Naive B cell (primary cell): ENCODE results near the gene SPARC. TPM values are rescaled to one million over a fixed set of nuclear protein-coding genes. Genes with fewer than 3 reads are reported as not detected.

Experiments used
- ATAC-seq, 2 donors: fragments of 150-1000 bp; cut with Tn5 transposase; 2 replicates each; pipeline ENCODE4 v1.10.0; 2021; ENCODE audit warnings: low read depth in 2 of 2, mild to moderate bottlenecking in 2 of 2, moderate library complexity in 2 of 2
- DNase-seq: peaks from one replicate; pipeline ENCODE4 v3.0.0; 2022
- H3K27ac Mint-ChIP-seq, 6 donors: one replicate each; pipeline ENCODE4 v1.8.0; 2020 to 2022; ENCODE audit warnings: mild to moderate bottlenecking in 6 of 6, mixed read lengths in 6 of 6, moderate library complexity in 5 of 6, inconsistent platforms in 2 of 6
- H3K27me3 Mint-ChIP-seq, 3 donors: one replicate each; pipeline ENCODE4 v1.8.0; 2021 to 2022; ENCODE audit warnings: mixed read lengths in 3 of 3, mild to moderate bottlenecking in 1 of 3
- H3K36me3 Mint-ChIP-seq, 2 donors: one replicate each; pipeline ENCODE4 v1.8.0; 2020 to 2022; ENCODE audit warnings: mixed read lengths in 2 of 2, inconsistent platforms in 1 of 2, mild to moderate bottlenecking in 1 of 2
- H3K4me1 Mint-ChIP-seq, 3 donors: one replicate each; pipeline ENCODE4 v1.8.0; 2020 to 2022; ENCODE audit warnings: mixed read lengths in 3 of 3, inconsistent platforms in 1 of 3, mild to moderate bottlenecking in 1 of 3, moderate library complexity in 1 of 3
- H3K4me3 Mint-ChIP-seq, 8 donors: one replicate each; pipeline ENCODE4 v1.8.0; 2020 to 2022; ENCODE audit warnings: mild to moderate bottlenecking in 8 of 8, mixed read lengths in 8 of 8, moderate library complexity in 8 of 8, inconsistent platforms in 2 of 8
- H3K9me3 Mint-ChIP-seq, 7 donors: one replicate each; pipeline ENCODE4 v1.8.0; 2020 to 2022; ENCODE audit warnings: mixed read lengths in 7 of 7, mild to moderate bottlenecking in 5 of 7, inconsistent platforms in 2 of 7, moderate library complexity in 1 of 7
- polyA plus RNA-seq, 6 donors: library from polyadenylated mRNA; unstranded; fragments of 300-500 nt; fragmentation: Illumina TruSeq; gene quantifications; one replicate each; pipeline ENCODE4 v1.2.3, GENCODE V29; 2021; ENCODE audit warnings: low read depth in 6 of 6

Gene SPARC
- polyA plus RNA-seq, 6 donors from 2014 or later: 9.6 to 30.7 (median 24.7) TPM

DNA sequence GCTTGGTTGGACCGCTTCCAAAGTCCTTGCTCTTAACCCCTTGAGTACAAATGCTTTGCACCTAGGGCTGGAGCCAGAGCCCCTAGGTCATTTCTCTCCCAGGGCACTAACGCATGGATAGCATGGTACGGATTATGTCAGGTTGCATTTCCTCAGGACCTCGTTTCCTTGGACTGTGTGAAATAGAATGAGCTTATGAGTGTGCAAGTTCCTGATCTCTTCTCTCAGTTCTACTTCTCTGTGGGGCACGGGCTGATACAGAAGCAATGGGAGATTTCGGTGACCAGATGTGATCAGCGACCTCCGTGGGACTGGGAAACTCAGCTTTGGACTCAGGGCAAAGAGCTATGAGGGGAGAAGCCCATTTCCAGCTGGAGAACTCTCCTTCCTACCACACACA is 14.2 kb downstream of the SPARC start:
- no peaks in the 10 kb centered on the region for H3K4me1 Mint-ChIP-seq
- no peaks in the 10 kb centered on the region for H3K36me3 Mint-ChIP-seq
- ATAC-seq (no peak), DNase-seq (no peak)
- H3K9me3 Mint-ChIP-seq: no peaks in the 10 kb centered on the region
- no peak overlapping the region for H3K27ac Mint-ChIP-seq
- H3K27me3 Mint-ChIP-seq: no peaks in the 10 kb centered on the region
- no peak overlapping the region for H3K4me3 Mint-ChIP-seq

DNA sequence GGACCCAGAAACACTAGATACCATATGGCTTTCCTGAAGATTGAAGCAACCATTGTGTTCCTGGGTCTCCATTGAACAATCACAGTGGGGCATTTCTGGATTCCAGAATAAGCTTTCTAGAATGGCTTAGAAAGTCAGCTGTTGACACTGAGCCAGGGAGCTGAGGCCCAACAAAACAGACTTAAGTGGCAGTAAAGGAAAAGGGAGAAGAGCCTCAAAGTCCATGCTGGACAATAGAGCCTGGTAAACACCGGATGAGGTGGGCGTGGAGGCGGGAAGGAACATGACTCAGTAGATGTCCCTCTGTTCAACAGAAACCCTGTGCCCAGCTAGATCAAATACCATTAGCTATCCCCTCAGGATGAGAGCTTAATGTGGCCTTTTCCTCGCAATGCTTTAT is 14.8 kb downstream of the SPARC start:
- H3K4me3 Mint-ChIP-seq: no peak overlapping the region
- no peaks in the 10 kb centered on the region for H3K36me3 Mint-ChIP-seq
- H3K27ac Mint-ChIP-seq: no peak overlapping the region
- ATAC-seq (no peak), DNase-seq (no peak)
- H3K4me1 Mint-ChIP-seq: no peaks in the 10 kb centered on the region
- no peaks in the 10 kb centered on the region for H3K9me3 Mint-ChIP-seq
- H3K27me3 Mint-ChIP-seq: no peaks in the 10 kb centered on the region

DNA sequence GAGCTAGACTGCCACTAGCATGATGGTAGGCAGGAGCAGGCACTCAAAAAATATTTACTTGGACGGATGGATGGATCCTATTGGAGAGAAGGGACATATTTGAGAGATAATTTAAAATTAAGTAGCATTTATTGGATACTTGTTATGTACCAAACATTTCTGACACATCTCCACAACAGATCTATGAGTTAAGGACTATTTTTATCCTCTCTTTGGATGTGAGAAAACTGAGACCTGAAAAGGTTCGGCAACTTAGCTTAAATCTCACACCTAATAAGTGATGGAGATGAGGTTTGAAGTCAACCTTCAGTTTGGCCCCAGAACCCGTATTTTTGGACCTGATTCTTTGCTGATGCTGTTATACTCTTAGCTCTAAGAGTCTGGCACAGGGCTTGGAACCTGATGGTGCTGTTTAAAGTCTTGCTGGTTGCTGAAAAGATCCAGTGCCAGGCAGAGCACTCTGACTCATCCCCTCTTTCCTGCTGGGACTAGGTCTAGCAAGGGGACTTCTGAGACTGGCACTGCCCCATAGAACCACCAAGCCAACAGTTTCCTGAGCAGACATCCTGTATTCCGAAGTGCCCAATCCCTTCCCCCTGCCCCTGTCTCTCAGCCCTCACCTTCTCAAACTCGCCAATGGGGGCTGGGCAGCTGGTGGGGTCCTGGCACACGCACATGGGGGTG is 15.6 kb downstream of the SPARC start:
- DNase-seq: no peak
- Mint-ChIP-seq H3K4me1 (no peaks in the 10 kb centered on the region), H3K4me3 (no peak overlapping the region), H3K36me3 (no peaks in the 10 kb centered on the region), H3K27ac (no peak overlapping the region), H3K9me3 (no peaks in the 10 kb centered on the region), H3K27me3 (no peaks in the 10 kb centered on the region)
- no peak for ATAC-seq

DNA sequence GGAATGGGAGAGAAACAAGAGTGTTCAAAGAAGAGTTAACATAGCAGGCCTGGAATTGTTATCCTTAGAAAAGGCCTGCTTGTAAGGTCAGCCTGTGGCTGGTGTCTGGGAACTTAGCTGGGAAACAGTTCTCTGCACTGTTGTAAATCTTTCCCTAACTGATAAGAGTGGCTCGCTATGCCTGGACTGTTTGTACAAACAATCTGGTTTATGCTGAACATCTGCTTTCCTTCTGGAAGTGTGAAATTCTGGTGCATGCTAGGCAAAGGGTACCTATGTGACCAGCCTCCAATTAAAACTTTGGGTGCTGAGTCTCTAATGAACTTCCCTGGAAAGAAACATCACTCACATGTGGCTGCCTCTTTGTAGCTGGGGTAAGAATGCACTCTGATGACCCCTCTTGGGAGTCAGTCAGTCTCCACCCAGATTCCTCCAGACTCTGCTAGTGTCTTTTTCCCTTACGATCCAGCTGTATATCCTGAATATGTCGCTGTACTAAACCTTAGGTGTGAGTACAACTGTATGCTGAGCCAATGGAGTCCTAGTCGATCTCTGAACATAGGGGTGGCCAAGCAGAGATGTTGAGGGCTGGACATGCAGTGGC is 16.5 kb downstream of the SPARC start:
- DNase-seq (no peak), ATAC-seq (no peak)
- no peaks in the 10 kb centered on the region for H3K9me3 Mint-ChIP-seq
- H3K36me3 Mint-ChIP-seq: no peaks in the 10 kb centered on the region
- H3K27me3 Mint-ChIP-seq: no peaks in the 10 kb centered on the region
- no peak overlapping the region for H3K4me3 Mint-ChIP-seq
- no peaks in the 10 kb centered on the region for H3K4me1 Mint-ChIP-seq
- H3K27ac Mint-ChIP-seq: peak overlapping the region in 1 of 6 donors; percentile 37

DNA sequence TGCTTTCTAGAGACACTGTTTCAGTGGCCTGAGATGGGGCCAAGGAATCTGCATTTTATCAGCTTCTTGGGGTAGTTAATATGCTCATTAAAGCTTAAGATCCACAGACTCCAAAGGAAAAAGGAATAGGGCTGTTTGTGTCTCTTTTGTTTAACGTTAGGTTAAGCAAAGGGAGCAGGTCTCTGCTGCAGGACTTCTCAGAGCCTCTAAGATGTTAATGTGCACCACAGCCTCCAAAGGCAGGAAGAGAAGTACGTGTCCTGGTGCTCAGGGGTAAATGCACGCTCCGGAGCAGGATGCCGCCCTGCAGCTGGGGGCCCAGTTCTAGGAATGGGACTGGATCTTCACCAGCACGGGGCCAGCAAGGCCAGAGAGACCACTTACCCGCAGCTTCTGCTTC is 19.6 kb downstream of the SPARC start:
- H3K27ac Mint-ChIP-seq: no peak overlapping the region
- H3K27me3 Mint-ChIP-seq: no peaks in the 10 kb centered on the region
- peaks cover 14 to 21% (median 14%) of the 10 kb centered on the region in 3 donors for H3K4me1 Mint-ChIP-seq
- no peak for DNase-seq
- no peaks in the 10 kb centered on the region for H3K9me3 Mint-ChIP-seq
- no peaks in the 10 kb centered on the region for H3K36me3 Mint-ChIP-seq
- H3K4me3 Mint-ChIP-seq: no peak overlapping the region
- ATAC-seq: no peak

DNA sequence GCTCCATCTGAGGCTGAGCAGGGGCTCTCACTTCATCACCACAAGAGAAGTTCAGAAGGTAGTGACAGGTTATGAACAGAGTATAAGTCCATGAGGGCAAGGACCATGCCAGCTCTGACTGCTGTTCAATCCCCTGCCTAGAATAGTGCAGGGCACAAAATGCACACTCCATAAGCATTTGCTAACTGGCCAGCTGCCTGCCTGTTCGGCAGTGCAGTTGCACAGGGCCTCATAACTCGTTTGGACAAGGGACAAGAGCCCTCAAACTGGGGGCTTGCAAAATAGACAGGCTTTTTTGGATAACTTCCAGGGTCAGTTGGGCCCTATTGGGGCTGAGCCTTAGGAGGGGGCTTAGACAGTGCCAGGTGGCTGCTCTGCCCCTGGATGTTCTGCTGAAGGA is 21.1 kb downstream of the SPARC start:
- Mint-ChIP-seq H3K4me3 (no peak overlapping the region), H3K27me3 (no peaks in the 10 kb centered on the region), H3K9me3 (no peaks in the 10 kb centered on the region), H3K27ac (no peak overlapping the region), H3K4me1 (peaks cover 14 to 21% (median 16%) of the 10 kb centered on the region in 3 donors), H3K36me3 (no peaks in the 10 kb centered on the region)
- ATAC-seq (no peak), DNase-seq (no peak)

DNA sequence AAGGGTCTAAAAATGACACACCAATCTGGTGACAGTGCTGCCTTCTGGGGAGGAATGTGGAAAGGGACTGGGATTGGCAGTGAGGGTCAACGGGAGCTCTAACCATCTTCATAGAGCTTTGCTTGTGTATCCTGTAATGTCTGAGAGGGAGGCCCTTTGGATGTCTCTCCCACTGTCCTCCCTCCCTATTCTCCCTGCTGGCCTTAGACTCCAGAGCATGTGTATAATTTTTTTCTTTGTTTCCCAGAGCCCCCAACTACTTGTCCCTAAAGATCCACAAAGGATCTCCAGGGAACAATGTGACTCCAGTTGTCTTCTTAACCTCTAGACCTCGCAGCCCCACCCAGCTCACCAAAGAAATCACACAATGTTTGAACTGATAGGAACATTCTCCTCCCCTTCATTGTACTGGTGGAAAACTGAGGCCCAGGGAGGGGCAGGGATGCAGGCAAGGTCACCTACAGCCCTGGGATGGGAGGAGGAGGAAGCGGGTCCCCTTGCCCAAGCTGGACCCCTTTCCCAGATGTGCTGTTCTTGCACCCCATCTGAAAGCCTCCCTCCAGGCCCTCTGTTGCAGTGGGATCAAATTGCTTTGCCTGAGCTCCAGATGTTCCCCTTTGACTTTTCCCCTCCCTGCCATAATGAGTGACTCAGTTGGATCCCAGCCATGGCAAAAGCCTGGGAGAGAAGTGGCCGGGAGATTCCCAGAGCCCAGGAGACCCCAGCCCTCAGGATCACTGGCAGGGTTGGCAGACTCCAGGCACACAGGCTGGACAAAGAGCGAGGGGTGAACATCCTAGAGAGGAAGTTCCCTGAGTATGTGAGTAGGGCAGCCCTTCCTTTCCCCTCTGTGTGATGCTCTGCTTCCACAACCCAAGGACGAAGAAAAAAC is 21.8 kb downstream of the SPARC start:
- no peaks in the 10 kb centered on the region for H3K27me3 Mint-ChIP-seq
- no peak overlapping the region for H3K4me3 Mint-ChIP-seq
- DNase-seq: no peak
- ATAC-seq: no peak
- peak overlapping the region in 1 of 6 donors; percentile 1 for H3K27ac Mint-ChIP-seq
- H3K4me1 Mint-ChIP-seq: peaks cover 14 to 21% (median 16%) of the 10 kb centered on the region in 3 donors
- no peaks in the 10 kb centered on the region for H3K9me3 Mint-ChIP-seq
- no peaks in the 10 kb centered on the region for H3K36me3 Mint-ChIP-seq

DNA sequence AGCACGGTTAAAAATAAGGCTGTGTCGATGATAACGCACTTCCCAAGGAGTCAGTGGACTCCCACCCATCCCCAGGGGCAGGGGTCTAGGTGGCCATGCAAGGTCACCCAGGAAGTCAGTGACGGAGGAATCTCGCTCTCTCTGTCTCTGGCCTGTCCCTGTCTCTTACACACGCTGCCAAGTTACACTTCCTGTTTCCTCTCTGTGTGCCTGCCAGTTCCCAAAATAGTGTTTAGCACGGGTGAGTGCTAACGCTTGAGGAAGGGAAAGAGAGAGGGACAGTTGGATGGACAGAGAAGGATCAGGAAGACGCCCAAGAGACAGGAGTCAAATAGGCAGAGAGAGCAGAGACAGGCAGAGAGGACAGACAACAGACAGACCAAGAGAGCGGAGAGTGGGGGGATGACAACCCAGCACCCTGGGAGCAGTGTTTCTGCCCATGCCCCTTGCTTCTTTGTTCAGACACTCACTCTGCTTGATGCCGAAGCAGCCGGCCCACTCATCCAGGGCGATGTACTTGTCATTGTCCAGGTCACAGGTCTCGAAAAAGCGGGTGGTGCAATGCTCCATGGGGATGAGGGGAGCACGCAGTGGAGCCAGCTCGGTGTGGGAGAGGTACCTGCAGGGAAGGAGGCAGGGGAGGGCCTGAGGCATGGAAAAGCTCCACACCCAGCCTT is 23.0 kb downstream of the SPARC start:
- peaks cover 0 to 7% (median 0%) of the 10 kb centered on the region in 3 donors for H3K27me3 Mint-ChIP-seq
- no peaks in the 10 kb centered on the region for H3K36me3 Mint-ChIP-seq
- DNase-seq (no peak), ATAC-seq (peak; percentile 29 to 30)
- H3K4me1 Mint-ChIP-seq: peaks cover 19 to 24% (median 19%) of the 10 kb centered on the region in 3 donors
- no peaks in the 10 kb centered on the region for H3K9me3 Mint-ChIP-seq
- peak overlapping the region in 1 of 6 donors; percentile 0 for H3K27ac Mint-ChIP-seq
- peak overlapping the region in 3 of 8 donors; percentile 4 to 66 (median 62) for H3K4me3 Mint-ChIP-seq

DNA sequence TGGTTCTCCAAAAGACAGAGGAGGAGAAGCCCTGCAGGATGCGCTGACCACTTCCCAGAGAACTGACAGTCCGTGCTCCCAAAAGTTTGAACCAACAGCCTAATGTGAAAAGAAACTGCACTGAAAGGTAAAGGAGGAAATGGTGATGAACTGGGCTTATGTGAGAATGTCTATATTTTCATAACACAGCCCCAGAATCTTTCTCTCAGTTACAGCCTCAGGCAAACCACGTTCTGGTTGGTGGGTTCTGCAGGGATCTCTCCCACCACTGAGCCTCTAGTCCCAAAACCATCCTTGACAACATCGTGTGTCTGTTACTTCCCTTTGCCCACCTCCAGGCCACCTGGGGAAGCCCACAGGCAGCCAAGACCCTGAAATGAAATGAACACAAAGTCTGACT is 23.9 kb downstream of the SPARC start:
- Mint-ChIP-seq H3K36me3 (no peaks in the 10 kb centered on the region), H3K27me3 (peaks cover 0 to 10% (median 0%) of the 10 kb centered on the region in 3 donors), H3K27ac (peak overlapping the region in 3 of 6 donors; percentile 0 to 51 (median 26)), H3K9me3 (no peaks in the 10 kb centered on the region), H3K4me3 (no peak overlapping the region), H3K4me1 (peaks cover 19 to 25% (median 20%) of the 10 kb centered on the region in 3 donors)
- DNase-seq (no peak), ATAC-seq (no peak)

DNA sequence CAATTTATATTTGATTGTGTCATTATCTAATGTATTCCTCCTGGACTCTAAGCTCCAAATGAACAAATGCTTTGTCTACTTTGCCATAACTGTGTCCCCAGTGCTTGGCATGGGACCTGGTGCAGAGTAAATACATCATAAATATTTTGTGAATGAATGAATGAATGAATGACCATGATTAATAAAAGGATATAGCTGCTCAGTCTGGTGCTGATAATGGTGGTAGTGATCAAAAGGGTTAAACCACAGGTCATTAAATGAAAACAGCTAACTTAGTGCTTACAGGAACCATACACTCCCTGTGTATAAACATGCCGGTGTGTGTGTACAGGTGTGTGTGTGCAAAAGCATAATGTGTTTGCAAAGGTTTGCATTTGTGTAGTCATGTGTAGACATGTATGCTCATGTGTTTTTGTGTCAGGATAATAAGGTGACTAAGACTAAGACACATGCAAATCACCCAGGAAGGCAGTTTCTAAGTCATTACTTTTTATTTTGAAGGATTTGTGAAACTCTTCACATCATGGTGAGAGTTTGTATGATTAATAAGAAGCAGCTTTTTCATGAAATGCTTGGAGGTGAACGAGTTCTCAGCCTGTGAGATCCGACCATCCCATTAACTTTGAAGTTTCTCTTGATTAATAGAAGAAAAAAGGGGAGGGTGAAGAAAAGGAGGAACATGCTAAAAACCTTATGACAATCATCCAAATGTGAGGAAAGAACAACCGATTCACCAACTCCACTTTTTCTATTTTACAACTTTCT is 24.6 kb downstream of the SPARC start:
- peak overlapping the region in 1 of 6 donors; percentile 0 for H3K27ac Mint-ChIP-seq
- H3K4me3 Mint-ChIP-seq: peak overlapping the region in 1 of 8 donors; percentile 27
- H3K27me3 Mint-ChIP-seq: peaks cover 0 to 17% (median 0%) of the 10 kb centered on the region in 3 donors
- DNase-seq: no peak
- H3K36me3 Mint-ChIP-seq: no peaks in the 10 kb centered on the region
- H3K4me1 Mint-ChIP-seq: peaks cover 19 to 25% (median 20%) of the 10 kb centered on the region in 3 donors
- no peak for ATAC-seq
- H3K9me3 Mint-ChIP-seq: no peaks in the 10 kb centered on the region

DNA sequence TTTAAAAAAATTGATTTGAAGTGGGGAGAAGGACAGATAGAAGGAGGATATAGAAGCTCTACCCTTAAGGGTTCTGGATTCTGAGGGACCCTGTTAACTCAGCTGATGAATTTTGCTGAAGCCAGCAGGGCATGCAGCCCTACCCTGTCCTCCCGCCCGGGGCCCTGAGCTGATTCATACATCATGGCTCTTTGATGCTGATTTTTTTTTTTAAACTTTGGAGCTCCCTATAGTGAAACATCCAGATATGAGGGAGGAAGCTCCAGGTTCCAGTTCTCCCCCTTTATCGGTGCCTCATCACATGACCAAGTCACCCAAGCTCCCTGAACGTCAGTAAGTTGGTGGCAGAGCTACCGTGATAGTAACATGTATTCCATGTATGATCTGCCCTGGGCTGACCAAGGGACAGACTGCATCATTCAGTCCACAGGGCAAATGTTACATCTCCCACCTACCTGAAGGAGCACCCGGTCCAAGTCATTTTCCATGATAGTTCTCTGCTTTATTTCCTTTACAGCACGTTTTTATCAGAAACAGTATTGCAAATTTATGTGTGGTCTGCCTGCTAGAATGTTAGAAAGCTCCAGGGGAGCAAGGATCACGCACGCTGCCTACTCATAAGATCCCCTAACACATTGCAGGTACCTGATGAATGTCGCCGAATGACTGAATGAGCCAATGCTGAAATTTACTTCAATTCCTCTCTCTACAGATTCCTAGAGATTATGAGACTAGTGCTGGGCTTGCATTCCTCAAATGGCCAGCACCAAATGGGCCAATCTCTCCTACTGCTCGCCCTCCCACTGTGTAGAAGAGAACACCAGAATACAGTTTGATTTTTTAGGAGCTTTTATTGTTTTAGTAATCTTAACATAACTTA is 25.9 kb downstream of the SPARC start:
- Mint-ChIP-seq H3K27ac (peak overlapping the region in 2 of 6 donors; percentile 5 to 17), H3K36me3 (no peaks in the 10 kb centered on the region)

More for the DNA sequence above, 25.9 kb downstream of the SPARC start:
- H3K27me3 Mint-ChIP-seq: peaks cover 0 to 22% (median 0%) of the 10 kb centered on the region in 3 donors
- peaks cover 19 to 25% (median 20%) of the 10 kb centered on the region in 3 donors for H3K4me1 Mint-ChIP-seq
- no peak for ATAC-seq
- no peak for DNase-seq
- no peaks in the 10 kb centered on the region for H3K9me3 Mint-ChIP-seq
- H3K4me3 Mint-ChIP-seq: no peak overlapping the region
